GM18951 (cell line): ENCODE results near the gene KCNH8.

Experiments used
- POLR2A ChIP-seq: IDR thresholded peaks from 4 replicates; pipeline ENCODE4 v1.6.1; 2011; ENCODE audit warnings: mild to moderate bottlenecking; ENCODE audit not compliant: insufficient read length, insufficient read depth; ENCODE audit errors: extremely low read depth
- in situ Hi-C: fragments of 300-500 bp; cut with MboI; formaldehyde crosslinking; loops from one replicate; pipeline ENCODE4 v1.12.0; 2022; ENCODE audit warnings: low sequenced_read_pairs, mixed read lengths, inconsistent platforms; ENCODE audit not compliant: unreplicated experiment

KCNH8 gene

DNA sequence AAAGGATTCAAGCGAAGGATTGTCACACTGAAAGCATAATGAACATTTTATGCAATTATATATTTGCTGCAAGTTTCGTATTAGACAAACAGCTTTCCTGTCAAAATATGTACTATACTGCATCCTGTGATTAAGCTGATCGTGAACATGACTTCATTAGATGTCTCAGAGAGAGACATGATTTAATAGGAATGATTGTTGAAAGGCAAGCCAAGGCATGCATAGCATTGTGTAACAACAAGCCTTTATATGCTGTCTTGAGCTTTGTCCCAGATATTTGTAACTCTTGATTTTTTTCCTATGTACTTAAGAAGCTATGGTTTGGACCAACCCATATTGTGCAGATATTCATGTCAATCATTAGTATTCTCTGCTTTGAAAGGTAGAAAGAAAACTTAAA lies 309.1 kb downstream of the KCNH8 start:
- in situ Hi-C loops, result no loop called here

DNA sequence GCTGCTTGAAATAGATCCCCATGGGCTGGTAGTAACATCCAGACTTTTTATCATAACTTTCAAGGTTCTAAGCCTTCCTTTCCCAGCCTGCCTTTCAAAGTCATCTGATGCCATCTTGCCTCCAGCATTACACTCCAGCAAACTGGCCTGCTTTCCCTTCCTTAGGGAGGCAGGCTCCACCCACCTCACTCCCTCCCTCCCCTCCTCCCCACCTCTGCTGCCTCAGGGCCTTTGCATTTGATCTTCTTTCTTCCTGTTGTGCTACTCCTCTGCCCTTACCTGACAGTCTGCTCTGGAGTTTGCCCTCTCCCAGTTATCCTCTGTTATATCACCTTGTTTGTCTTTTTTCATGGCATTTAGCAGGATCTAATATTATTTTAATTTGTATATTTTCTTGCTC lies 319.5 kb downstream of the KCNH8 start:
- TF ChIP-seq POLR2A, result no peak
- in situ Hi-C loops, result no loop called here

More for the DNA sequence above, 309.1 kb downstream of the KCNH8 start:
- TF ChIP-seq POLR2A, result no peak

- no peak for TF ChIP-seq POLR2A
- in situ Hi-C loops, result no loop called here
Observed at GRCh38 chr3:19471138-19471537, 322.8 kb downstream of the KCNH8 start.

DNA sequence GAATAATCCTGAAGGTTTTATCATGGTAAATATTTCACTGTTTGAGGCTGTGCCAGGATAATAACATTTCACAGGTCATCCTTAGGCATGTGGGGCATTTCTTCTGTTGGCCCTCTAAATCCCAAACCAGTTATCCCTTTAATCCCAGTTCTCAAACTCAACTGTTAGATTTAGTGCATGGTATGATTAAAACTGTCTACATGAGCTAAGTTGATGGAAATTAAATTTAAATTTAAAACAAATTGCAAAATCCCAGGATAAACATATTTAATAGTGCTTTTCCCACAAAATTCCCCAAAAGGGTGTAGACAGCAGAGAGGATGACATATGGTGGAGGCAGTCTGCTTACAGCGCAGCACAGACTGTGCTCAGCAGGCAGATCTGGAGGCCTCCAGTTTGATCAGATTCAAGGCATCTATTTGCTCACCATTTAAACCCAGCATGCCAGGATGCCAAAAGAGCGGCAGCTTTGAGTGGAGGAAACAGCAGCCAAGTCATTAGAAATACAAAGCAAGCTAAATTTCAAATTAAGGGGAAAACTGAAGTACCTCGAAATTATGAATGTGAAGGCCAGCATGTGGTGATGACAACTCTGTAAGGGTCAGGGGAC lies 325.8 kb downstream of the KCNH8 start:
- no peak for TF ChIP-seq POLR2A
- in situ Hi-C loops, result no loop called here

GRCh38 chr3:19476281-19476680 lies 328.0 kb downstream of the KCNH8 start:
- TF ChIP-seq POLR2A, result no peak
- in situ Hi-C loops, result no loop called here

DNA sequence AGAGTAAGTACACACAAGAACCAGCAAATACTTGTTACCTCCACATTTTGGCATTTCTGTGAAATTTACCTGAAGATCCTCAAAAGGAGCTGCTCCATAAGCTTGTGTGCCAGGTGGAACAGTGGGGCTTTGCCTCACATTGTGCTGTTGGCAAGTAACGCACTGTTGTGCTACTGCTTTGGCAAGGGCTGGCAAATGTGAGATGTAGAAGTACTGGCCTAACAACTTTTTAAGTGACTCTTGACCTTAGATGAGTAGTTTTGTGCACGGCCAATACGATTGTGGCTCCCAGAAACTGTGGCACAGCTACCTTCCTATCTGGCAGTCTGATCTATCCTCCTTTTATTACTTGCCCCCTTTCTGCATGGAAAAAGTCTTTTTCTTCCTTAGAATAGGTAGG lies 337.0 kb downstream of the KCNH8 start:
- TF ChIP-seq POLR2A, result no peak
- in situ Hi-C loops, result no loop called here

- TF ChIP-seq POLR2A, result no peak
- in situ Hi-C loops, result no loop called here
Observed at GRCh38 chr3:19487386-19487785, 339.1 kb downstream of the KCNH8 start.

- in situ Hi-C loops, result no loop called here
- TF ChIP-seq POLR2A, result no peak
Observed at GRCh38 chr3:19488939-19489338, 340.6 kb downstream of the KCNH8 start.

DNA sequence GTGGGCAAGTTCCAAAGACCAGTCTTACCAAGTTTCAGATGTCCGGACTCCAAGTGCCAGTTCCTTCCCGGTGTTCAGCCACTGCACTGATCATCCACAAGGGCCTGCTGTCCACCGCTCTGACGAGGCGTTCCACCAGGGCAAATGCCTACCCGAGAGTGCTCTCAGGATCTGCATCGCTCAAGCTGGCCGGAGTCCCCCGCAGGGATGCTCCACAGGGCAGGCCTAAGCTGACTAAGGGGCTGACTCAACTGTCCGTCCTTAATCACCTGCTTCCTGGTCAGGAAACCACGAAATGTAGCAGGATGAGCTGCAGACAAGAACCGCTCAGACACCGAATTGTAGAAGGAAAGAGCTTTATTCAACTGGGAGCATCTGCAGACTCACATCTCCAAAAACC lies 341.6 kb downstream of the KCNH8 start:
- TF ChIP-seq POLR2A, result no peak
- in situ Hi-C loops, result no loop called here

DNA sequence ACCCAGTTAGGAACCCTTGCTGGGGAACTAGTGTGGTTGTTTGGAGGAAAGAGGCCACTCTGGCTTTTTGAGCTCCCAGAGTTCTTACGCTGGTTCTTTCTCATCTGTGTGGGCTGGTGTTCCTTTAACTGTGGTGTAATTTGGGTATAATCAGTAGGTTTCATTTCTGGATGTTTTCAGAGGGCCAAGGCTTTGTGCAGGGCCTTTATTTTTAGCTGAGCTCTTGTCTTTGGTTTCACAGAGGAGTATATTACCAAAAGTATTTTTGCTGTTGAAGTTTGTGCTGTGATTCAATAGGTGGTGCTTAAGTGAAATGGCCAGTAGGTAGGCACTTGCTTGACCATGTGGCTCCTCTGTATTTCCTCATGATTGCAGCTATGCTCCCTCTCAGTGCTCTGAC lies 357.9 kb downstream of the KCNH8 start:
- in situ Hi-C loops, result no loop called here
- TF ChIP-seq POLR2A, result no peak

DNA sequence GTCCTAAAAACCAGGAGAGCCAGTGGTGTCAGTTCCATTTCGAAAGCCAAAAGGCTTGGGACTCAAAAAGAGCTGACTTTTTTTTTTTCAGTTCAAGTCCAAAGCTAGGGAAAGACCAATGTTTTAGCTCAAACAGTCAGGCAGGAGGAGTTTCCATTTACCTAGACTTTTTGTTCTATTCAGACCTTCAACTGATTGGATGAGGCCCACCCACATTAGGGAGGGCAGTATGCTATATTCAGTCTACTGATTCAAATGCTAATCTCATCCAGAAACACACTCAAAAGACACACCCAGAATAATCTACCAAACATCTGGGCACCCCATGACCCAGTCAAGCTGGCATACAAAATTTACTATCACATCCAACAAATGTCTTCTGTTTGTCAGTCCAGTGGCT lies 374.0 kb downstream of the KCNH8 start:
- in situ Hi-C loops, result no loop called here
- TF ChIP-seq POLR2A, result no peak

DNA sequence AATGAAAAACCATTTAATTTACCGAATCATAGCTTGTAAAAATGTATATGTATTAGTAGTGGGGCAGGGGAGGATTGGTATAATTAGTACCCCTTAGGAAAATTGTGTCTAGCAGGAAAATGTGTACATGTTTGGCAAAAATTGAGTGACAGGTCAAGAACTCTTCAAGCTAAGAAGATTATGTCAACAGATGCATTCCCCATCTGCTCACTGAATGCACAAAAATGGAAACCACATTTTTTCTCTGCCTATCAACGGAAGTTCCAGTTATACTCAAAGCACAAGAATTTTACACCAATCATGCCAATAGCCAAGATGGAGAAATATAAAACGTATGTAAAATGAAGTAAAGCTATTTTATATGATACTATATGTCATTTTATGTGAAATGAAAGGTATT lies 377.8 kb downstream of the KCNH8 start:
- in situ Hi-C loops, result no loop called here
- TF ChIP-seq POLR2A, result no peak

DNA sequence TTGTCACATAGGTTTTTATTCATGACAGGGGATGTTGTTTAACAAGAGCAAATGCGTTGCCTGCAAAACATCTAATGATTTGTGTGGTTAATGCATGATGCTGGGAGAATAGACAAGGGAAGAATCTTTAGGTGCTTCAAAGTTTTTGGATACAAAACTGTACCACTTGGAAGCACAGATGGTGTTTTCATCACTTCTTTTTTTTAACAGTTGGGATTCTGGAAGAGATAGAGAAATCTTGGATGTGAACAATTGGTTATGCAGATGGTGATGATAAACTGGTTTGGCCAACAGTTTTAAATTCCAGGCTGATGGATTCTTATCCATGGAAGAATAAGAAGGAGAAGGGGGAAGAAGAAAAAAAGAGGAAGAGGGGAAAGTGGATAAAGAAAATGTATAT lies 379.4 kb downstream of the KCNH8 start:
- in situ Hi-C loops, result no loop called here

DNA sequence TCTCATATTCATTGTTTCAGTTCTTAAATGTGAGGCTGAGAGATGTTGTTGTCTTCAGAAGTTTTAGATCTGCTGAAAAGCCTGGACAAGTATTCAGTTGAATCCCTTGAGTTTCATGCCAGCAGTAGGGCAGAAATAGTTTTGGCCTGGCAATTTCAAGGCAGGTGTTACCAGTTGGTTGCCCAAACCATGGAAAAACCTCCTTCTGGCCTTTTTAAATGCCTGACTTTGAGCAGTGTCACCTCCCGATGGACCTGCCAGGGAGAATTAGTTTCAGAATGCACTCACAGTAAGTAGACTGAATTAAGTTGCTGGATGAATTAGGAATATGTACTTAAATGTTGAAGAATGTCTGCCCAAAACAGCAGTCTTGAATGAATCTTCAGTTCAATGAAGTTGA lies 383.1 kb downstream of the KCNH8 start:
- in situ Hi-C loops, result no loop called here
- no peak for TF ChIP-seq POLR2A

More for the DNA sequence above, 379.4 kb downstream of the KCNH8 start:
- TF ChIP-seq POLR2A, result no peak

DNA sequence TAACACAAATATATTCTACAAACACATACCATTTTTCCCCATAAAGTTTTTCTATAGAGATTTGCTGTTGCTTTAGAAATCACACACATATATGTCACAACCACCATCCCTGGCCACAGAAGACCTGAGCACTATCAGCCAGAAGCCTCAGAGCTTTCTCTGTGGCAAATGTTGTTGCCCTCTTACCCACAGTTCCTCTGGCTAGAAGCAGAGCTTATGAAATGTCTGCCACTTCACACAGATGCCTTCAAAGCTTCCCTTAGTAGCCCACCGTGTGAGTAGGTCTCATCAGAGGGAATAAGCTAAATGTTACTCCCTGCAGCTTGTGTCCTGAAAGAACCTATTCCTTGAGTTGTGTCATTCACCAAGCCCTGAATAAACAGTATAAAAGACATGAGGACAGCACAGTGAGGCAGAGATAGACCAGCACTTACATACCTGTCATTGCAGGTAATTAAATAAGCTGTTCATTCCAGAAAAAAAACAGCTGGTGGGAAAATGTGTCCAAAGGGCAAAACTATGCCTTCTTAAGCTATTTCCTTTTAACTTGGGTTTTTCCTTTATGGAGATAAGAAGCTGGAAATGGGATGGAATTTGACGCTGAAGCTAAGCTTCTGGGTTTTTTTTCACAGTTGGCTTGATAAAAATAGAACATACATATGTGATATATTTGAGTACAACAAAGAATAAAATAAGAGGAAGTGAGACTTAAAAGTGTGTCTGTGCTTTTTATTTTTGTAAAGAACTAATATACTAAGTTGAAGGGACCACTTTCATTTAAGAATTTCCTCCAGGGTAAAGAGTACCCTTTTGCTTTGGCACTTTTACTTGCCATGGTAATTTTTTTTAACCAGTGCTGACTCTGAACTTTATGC lies 391.4 kb downstream of the KCNH8 start:
- TF ChIP-seq POLR2A, result no peak
- in situ Hi-C loops, result no loop called here

DNA sequence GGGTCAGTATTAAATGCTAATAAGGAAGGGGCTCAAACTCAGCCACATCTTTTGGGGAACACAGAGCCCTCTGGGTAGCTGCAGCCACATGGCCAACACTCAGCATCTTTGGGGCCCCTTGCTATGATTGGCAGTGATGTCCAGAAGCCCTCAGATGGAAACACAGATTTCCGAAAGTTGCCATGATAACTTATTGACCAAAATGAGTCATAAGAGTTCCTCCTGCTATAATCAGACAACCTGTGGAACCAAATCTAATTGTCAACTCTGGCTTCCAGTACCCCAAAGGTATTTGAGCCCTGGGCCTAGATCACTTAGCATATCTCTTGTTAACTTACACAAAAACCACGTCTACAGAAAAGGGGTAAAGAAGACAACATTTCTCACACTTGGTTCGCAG lies 392.2 kb downstream of the KCNH8 start:
- in situ Hi-C loops, result no loop called here
- TF ChIP-seq POLR2A, result no peak
